ENCODE data around the gene COL15A1. TPM values are rescaled to one million over a fixed set of nuclear protein-coding genes. Genes with fewer than 3 reads are reported as not detected.

Gene COL15A1
- total RNA-seq, 1 experiment from 2014 or later = not detected

- Mint-ChIP-seq H3K9me3 (peaks cover 0 to 4% of the 10 kb centered on the region in 2 experiments; a peak in 2 of 5 replicates), H3K27me3 (ENCODE audit: low read depth) (peaks cover 8% of the 10 kb centered on the region), H3K4me3 (no peak overlapping the region), H3K27ac (no peak overlapping the region), H3K4me1 (peaks cover under 1% of the 10 kb centered on the region in 2 experiments; a peak in 1 of 4 replicates), H3K36me3 (ENCODE audit: insufficient read depth in 1 of 3, low read depth in 3 of 3) (no peaks in the 10 kb centered on the region; a peak in 2 of 7 replicates)
- Histone ChIP-seq H3K23ac (ENCODE audit: insufficient read length, low read depth, low read length) (no peak overlapping the region), H3K56ac (ENCODE audit: insufficient read length, low read depth, low read length) (no peak overlapping the region), H3K79me2 (ENCODE audit: insufficient read depth, low read length) (0 out of 2 replicates have a peak, but pooled peaks cover 2% of the 10 kb centered on the region), H3K9ac (ENCODE audit: extremely low read depth, insufficient read length, low read length) (no peak overlapping the region), H4K20me1 (ENCODE audit: control insufficient read depth, insufficient read depth, insufficient read length) (no peaks in the 10 kb centered on the region), H2BK12ac (ENCODE audit: insufficient read length, low read depth, low read length) (no peak overlapping the region), H2BK20ac (ENCODE audit: low read depth, low read length, poor library complexity, severe bottlenecking) (no peak overlapping the region), H2BK120ac (ENCODE audit: low read depth, low read length, poor library complexity, severe bottlenecking) (no peak overlapping the region), H3K9me3 (ENCODE audit: control insufficient read depth, low read depth, low read length) (no peaks in the 10 kb centered on the region), H3K23me2 (ENCODE audit: insufficient read length, low read depth, low read length, poor library complexity, severe bottlenecking) (no peaks in the 10 kb centered on the region), H3K18ac (ENCODE audit: insufficient read length, low read depth, low read length) (no peak overlapping the region), H2AFZ (ENCODE audit: low read length) (no peak overlapping the region), H2AK5ac (ENCODE audit: insufficient read length, low read length) (no peak overlapping the region), H2BK15ac (ENCODE audit: low read depth, low read length) (no peak overlapping the region), H3K4ac (ENCODE audit: low read depth, low read length) (no peak overlapping the region), H3K79me1 (ENCODE audit: insufficient read depth, low read depth, low read length, poor library complexity, severe bottlenecking) (no peaks in the 10 kb centered on the region), H3K27ac (ENCODE audit: insufficient read length, low read depth, low read length) (no peak overlapping the region), H3T11ph (ENCODE audit: low read length) (no peak overlapping the region), H4K91ac (ENCODE audit: insufficient read length, low read depth, low read length) (no peak overlapping the region), H4K5ac (ENCODE audit: insufficient read length, low read depth, low read length) (no peak overlapping the region), H2BK5ac (ENCODE audit: insufficient read length, low read length) (no peak overlapping the region), H3K27me3 (ENCODE audit: insufficient read depth, low read length) (no peaks in the 10 kb centered on the region), H4K8ac (replicated peaks; ENCODE audit: insufficient read length, low read depth, low read length) (no peak overlapping the region), H3K4me2 (ENCODE audit: insufficient read depth, insufficient read length, low read length) (no peak overlapping the region), H3K4me1 (ENCODE audit: insufficient read depth, low read length) (no peaks in the 10 kb centered on the region), H3K14ac (ENCODE audit: insufficient read depth, low read length) (no peak overlapping the region)
- no CpG with 5 or more reads among the region's 1 CpG for WGBS (ENCODE audit: extremely low coverage, insufficient read length, low lambda C conversion rate)
- DNase-seq = no peak
- TF ChIP-seq, protein P1, sequence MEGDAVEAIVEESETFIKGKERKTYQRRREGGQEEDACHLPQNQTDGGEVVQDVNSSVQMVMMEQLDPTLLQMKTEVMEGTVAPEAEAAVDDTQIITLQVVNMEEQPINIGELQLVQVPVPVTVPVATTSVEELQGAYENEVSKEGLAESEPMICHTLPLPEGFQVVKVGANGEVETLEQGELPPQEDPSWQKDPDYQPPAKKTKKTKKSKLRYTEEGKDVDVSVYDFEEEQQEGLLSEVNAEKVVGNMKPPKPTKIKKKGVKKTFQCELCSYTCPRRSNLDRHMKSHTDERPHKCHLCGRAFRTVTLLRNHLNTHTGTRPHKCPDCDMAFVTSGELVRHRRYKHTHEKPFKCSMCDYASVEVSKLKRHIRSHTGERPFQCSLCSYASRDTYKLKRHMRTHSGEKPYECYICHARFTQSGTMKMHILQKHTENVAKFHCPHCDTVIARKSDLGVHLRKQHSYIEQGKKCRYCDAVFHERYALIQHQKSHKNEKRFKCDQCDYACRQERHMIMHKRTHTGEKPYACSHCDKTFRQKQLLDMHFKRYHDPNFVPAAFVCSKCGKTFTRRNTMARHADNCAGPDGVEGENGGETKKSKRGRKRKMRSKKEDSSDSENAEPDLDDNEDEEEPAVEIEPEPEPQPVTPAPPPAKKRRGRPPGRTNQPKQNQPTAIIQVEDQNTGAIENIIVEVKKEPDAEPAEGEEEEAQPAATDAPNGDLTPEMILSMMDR (conservative IDR thresholded peaks at IDR 0.05) = no peak
These were observed 74.9 kb downstream of the COL15A1 start for GRCh38 chr9:99018653-99019052.
